GM21825 (cell line): ENCODE data around the gene WASHC4.
"Not testable (repeated sequence)": the region's sequence is repeated elsewhere in the genome, so short reads cannot be mapped to it uniquely, and the experiment has no call there.

ENCODE experiments used
- ATAC-seq: cut with Tn5 transposase; IDR thresholded peaks from one replicate; pipeline ENCODE4 v1.9.1; 2021; ENCODE audit warnings: mild to moderate bottlenecking, moderate library complexity; ENCODE audit not compliant: unreplicated experiment

Gene WASHC4

DNA sequence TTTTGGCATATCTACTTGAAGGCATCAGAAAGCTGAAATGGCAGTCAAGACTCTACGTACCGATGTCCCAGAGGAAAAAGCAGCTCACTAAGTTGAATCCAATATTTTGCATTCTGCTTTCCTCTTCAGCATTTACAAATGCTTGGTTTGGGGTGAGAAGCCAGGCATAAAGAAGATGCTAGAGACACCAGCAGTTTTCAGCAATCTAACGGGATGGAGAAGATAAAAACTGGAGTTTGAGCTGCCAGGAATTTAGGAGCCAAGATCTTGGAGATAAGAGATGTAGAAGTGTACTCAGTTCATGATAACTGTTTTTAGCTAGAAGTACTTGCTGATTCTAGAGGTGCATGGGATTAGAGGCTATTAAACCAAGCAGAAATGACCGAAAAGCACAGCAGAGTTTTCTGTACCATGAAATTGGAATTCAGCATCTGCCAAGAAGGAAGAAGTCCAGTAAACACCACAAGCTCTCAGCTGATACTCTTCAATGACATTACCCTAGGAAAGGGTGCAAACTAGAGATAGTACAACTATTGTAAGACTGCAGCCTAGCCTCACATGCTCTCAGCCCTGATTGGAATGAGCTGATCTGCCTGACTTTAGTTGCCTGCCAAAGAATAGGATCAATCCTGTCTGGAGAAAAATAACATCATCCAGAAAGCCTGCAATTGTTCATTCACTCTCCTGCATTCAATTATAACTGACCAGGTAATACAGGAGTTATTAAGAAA lies 15.9 kb upstream of the WASHC4 start:
- no peak for ATAC-seq

DNA sequence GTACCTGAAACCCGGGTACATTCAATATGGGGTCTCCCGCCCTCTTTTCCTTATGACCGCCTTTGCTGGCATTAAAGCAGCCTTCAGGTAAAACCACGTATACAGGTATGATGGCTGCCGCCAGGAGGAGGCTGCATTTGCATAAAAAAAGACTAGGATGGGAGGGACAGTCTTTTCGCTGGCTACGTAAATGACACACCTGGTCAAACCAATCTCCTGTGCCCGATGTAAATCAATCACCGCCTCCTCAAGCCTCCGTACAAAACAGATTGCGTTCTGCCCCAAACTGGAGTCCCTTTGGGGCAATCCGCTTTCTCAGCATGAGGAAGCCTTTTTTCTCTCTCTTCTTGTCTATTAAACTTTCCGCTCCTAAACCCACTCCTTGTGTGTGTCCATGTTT lies 15.2 kb upstream of the WASHC4 start:
- ATAC-seq = no peak

DNA sequence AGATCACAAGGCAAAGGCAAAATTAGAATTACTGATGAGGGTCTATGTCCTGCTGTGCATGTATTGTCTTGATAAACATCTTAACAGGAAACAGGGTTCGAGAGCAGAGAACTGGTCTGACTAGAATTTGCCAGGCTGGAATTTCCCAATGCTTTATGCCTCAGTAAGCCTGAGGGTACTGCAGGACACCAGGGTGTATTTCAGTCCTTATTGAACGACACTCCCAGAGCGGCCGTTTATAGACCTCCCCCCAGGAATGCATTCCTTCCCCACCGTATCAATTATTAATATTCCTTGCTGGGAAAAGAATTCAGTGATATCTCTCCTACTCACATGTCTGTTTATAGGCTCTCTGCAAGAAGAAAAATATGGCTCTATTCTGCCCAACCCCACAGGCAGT lies 12.2 kb upstream of the WASHC4 start:
- ATAC-seq = not testable (repeated sequence)

DNA sequence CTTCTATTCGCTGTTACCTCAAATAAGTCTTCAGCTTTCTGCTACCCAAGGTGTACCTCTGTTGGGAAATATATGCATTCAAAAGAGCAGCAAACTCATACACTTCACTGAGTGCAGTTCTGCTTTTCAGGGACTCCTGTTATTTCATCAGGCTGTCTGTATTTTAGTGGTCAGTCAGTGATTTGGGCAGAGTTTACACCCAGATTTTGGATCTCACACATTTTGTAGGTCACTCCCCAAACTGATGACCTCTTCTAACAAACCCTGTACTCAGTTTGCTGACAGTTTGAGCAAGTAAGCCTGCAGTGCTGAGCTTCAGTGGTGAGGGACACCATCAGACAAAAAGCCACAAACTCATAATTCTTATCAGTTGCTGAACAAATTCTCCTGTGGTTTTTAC lies 8.2 kb upstream of the WASHC4 start:
- ATAC-seq = no peak

DNA sequence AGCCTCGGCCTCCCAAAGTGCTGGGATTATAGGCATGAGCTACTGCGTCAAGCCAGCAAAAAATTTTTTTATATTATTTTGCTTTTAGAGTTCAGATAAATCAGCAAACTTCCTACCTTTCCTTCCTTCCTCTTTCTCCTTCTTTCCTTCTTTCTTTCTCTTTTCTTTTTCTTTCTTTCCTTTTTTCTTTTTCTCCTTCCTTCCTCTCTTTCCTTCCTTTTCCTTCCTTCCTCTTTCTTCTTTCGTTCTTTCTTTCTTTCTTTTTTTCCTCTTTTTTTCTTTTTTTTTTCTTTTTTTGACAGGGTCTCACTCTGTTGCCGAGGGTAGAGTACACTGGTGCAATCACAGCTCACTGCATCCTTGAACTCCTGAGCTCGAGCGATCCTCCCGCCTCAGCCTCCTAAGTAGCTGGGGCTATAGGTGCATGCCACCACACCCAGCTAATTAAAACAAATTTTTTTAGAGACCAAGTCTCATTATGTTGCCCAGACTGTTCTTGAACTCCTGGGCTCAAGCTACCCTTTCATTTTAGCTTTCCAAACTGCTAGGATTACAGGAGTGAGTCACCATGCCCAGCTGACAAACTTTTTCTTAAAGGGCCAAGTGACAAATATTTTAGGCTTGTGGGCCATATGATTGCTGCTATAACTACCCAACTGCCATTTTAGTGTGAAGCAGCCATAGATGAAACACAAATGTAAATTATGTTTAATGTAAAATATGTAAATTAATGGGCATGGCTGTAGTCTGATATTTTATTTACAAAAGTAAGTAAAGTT lies 7.1 kb upstream of the WASHC4 start:
- no peak for ATAC-seq

DNA sequence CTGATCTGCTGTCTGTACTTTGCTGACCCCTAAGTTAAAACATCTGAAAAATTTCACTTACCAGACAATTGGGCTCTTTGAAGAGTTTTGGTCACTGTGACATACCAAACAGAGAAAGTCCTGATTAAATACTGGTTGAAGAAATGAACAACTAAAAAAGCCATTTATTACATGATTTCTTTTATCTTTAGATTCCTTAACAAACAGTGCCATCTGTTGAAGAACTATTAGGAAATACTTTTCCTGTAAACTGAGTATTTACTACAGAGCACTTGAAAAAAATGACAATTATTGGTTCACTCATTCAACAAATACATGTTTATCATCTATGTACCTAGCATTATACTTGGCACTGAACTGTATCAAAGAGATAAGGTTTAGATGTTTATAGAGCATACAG lies 6.5 kb upstream of the WASHC4 start:
- ATAC-seq = no peak

DNA sequence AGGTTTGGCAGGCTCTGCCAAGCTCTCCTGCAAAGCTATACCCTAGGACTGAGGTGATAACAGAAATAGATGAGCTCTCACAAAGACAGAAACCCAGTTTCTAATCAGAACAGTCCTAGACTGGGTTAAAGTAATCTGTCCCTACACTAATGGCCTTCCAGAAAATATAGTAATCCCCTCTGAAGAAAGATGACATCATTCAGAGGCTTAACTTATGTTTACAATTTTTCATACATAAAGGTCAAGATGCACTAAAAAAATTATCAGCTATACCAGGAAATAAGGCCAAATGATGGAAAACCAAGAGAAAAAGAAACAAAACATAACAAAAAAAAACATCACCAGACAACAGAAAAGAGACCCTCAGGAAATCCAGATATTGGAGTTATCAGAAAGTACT lies 4.9 kb upstream of the WASHC4 start:
- no peak for ATAC-seq

DNA sequence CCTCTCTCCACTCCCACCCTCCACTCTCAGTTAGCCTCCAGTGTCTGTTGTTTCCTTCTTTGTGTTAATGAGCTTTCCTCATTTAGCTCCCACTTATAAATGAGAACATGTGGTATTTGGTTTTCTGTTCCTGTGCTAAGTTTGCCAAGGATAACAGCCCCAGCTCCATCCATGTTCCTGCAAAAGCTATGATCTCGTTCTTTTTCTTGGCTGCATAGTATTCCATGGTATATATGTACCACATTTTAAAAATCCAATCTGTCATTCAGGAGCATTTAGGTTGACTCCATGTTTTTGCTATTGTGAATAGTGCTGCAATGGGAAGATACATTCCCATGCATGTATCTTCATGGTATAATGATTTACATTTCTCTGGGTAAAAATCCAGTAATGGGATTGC lies 2.8 kb upstream of the WASHC4 start:
- no peak for ATAC-seq

DNA sequence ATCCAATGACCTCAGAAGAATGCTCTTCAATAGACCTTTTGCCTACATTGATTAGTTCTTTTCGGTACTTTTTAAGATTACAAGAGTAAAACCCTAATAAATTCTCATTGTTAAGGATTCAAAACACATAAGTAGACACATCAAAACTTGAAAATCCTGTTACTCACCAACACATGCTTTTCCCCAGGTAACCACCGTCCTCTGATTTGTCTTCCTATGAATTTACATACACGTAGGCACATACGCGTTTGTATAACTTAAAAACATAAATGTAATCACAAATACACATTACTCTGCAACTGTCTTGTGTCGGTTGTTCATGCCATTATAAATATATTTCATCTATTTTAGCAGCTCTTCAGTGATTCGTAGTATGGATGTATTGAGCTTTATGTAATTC lies 910 bp upstream of the WASHC4 start:
- ATAC-seq = no peak

DNA sequence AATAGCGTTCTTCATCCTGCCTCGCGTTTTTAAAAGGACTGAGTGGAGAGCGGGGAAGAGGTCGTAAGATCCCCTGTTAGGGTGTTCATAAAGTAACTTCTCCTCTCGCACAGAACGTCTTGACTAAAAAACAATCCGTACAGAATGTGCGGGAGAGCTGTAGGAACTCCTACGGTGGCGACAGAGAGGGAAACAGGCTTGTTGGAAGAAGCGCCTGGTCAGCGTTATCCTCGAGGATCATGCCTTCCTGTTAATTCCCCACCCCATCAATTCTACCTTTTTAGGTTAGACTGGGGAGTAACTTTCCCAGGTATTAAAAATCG lies 399 bp upstream of the WASHC4 start:
- peak; percentile 11 for ATAC-seq

DNA sequence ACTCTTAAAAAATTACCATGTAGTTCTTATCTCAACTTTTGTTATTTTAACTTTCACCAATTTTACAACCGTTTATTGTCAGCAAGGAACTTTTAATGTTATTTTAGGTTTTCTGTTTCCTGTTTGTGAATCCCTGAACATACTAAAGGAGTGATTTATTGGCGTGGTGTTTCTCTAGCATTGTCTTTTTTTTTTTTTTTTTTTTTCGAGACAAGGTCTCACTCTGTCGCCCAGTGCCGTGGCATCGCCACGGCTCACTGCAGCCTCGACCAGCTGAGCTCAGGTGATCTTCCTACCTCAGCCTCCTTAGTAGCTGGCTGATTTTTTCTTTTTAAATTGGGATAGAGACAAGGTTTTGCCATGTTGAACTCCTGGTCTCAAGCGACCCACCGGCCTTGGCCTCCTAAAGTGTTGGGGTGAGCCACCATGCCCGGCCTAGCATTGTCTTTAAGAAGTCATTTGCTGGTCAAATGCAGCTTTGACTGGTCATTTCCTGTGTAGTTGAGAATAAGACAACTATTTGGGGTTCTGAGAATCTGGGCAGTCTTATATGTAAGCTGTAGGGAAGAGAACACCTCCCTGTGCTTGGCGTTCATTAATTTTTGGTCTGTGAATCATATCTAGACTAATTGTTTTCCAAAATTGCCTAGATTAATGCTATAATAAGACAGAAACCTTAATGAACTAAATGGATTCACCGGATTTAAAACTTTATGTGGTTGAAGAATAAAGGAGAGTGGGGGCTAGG lies 2.1 kb downstream of the WASHC4 start:
- no peak for ATAC-seq

DNA sequence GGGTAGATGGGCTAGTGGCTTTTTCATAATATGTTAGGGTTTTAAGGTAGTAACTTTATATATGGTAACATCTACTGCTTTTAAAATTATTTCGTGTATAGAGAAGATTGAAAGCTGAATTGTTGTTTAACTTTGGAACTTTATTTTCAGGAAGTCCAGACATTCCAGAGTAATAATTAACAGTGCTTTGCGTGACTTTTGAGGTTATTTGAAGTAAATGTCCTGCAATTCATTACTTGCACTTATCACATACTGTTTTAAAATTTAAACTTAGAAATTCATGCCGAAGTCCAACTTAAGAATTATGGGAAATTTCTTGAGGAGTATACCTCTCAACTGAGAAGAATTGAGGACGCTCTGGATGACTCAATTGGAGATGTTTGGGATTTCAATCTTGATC lies 3.3 kb downstream of the WASHC4 start:
- ATAC-seq = no peak

DNA sequence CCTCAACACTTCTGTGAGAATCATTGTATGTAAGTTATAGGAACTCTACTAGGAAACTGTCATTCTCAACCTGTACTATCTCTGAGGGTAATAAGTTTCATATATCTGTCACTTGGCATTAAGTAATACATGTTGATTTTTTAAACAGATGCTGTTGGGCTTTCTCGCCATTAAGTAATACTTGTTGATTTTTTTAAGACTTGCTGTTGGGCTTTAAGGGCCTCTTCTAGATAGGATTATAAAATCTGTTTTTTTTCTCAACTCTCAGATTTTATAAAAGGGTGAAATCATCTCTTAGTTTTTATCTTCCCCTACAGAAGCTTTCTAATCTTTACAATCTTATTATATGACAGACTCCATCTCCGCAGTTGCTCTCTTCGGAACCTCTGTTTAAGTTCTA lies 5.6 kb downstream of the WASHC4 start:
- ATAC-seq = no peak

DNA sequence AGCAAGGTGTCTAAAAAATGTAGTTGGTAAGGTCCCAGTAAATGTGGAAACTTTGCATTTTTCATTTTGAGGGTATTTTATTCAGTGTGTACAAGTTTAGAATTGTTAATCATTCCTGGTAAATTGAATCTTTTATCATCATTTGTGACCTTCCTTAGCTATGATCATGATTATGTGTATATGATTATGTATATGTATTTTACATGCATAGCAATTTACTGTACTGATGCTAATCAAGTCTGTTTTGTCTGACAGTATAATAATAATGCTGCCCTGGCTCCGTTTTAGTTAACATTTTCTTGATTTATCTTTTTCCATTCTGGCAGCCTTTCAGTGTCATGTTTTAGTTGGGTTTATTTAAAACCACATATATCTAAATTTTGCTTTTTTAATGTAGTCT lies 9.4 kb downstream of the WASHC4 start:
- no peak for ATAC-seq

DNA sequence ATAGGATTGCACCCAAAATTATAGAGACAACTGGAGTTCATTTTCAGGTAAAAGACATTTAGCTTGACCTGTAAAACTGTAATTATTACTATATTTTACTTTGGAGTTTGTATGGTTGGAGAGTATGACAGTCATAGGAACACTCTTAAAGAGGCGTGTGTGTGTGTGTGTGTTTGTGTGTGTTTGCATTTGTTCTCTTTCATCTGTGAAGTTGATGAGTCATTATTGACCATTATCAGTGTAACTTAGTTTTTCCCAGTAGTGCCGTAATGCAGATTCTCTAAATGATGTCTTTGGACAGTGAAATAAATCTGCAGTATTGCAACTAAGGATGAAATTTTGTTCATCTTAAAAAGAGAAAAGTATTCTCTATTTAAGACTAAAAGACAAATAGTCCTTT lies 13.0 kb downstream of the WASHC4 start:
- no peak for ATAC-seq

DNA sequence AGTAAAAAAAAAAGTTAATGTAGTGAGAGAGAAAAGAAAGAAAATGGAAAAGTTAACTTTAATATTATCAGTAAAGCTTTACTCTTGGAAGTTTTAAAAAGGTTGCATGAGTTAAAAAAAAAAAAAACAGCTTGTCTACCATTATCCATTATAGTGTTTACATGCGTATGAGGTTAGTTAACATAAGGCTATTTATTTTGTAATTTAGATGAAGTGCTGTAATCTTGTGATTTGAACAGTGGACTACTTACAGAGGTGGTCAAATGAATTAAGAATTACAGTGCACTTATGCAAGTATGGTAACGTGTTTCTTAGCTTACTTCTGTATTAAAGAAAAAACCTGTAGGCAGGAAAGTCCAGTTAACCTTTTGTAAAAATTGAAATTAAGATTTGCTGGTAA lies 30.7 kb downstream of the WASHC4 start:
- no peak for ATAC-seq

DNA sequence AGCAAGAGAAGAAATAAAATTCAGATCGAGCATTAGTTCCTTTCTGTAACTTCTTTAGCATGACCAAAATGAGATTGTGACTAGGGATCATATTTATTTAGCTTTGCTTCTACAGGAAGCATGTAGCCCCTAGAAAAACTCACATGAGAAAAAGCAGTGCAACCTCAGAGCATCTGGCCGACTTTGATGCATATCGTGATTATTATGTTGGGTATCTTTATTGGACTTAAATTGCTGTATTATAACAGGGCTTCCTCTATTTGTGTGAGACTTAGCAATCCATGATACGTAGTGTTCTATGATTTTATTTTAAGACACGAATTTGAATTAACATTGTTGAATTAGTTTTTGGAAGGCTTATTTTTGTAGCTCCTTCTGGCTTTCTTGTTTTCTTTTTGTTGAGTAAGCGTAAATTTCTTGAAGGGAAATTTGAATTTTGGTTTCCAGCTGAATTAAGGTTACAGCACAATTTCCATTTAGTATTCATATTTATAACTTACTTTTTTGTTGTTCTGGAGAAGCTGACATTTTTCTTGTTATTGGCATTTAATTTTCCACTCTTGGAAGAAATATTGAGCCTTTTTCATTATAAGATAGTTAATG lies 33.9 kb downstream of the WASHC4 start:
- ATAC-seq = no peak

DNA sequence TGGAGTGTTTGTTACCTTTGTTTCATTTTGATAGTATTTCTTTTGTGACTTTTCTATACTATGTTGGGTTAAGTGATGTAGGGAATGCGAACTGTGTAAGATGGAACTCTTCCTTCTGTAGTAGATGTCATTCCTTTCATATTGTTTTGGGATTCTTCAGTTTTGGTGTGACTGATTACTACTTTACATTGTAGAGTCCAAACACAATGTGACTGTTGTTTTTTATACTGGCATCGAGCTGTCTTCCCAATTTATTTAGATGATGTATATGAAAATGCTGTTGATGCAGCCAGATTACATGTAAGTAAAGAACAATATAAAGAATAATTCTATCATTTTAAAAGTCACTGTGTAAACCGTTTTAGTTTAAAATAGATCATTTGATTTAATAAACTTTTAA lies 34.7 kb downstream of the WASHC4 start:
- ATAC-seq = no peak

DNA sequence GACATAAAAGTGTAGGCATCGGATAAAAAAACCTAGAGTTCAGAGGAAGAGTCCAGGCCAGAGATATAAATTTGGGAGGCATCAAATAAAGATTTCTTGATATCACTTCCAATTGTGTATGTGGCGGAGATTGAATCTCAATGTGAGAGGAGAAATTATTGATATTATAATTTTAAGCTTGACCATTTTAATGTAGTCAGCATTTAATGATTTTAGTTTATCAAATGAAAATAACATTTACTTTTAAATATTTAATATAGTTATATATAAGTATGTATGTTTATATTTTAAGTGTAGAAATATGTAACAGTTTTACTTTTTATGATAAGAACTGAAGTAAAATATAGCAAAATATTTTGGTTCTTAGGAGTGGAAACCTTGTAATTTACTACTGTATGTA lies 48.7 kb downstream of the WASHC4 start:
- no peak for ATAC-seq

DNA sequence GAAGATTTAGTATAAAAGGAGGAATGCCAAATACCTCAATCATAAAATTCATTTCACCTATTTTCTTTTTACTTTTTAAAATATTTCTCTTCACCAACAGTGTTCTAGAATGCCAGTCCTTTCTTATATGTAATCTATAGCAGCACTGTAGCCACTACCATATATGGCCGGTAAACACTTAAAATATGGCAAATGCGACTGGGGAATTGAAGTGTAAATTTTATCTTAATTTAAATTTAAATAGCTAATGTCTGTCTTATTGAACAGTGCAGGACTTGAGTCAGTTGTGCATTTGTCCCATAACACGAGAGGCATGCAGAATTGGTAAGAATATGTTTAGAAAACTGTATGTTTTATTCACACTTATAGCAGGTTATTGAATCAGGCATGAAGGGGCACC lies 50.1 kb downstream of the WASHC4 start:
- no peak for ATAC-seq

DNA sequence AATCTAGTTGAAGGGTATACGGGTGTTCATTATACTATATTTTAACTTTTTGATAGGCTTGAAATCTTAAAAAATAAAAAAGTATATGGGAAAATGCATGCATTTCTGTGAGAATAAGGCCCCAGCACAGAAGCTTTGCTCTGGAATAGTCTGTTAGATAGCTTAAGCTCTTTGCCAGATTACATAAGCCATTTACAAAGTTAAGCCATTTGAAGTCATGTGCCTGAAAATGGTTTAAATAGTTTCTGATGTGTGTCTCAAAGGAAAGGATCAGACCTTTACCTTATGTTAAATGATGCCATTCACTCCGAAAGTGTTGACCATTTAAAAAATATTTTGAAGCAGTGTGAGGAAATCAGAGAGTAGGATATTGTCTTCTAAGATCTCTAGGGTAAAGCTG lies 51.3 kb downstream of the WASHC4 start:
- ATAC-seq = no peak

DNA sequence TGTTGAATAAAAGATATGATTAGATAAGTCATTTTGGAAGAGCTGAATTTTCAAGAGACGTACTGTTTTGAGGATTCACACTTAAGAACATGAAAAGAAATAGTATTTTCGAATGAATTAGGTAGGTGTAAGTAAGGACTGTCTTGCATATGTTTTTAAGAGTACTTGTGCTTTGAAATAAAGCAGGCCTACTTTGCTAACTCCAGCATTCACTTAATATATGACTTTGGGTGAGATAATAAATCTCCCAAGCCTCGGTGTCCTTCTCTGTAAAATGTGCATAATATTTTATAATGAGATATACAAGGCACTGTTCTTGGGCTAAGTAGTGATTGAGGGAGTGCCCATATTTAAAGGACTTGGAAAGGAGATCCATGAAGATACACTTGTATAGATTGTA lies 54.6 kb downstream of the WASHC4 start:
- ATAC-seq = no peak
